Transverse colon (tissue), 4 donors: ENCODE data around the gene FUT7. TPM values are rescaled to one million over a fixed set of nuclear protein-coding genes. Genes with fewer than 3 reads are reported as not detected.

Source experiments
- DNase-seq: peaks from one replicate; pipeline ENCODE4 v3.0.0-alpha.2; 2019
- H3K27ac ChIP-seq, 4 donors: fragments of 200-600 bp; sonication (generic); 2 replicates each; pipeline ENCODE4 v1.5.1; 2016 to 2018; ENCODE audit warnings: inconsistent platforms in 4 of 4
- H3K27me3 ChIP-seq: fragments of 200-600 bp; sonication (generic); 2 replicates; pipeline ENCODE4 v1.5.1; 2017; ENCODE audit warnings: inconsistent platforms
- H3K36me3 ChIP-seq, 4 donors: fragments of 200-600 bp; sonication (generic); 2 replicates each; pipeline ENCODE4 v1.5.1; 2017 to 2019; ENCODE audit warnings: inconsistent platforms in 4 of 4
- H3K4me1 ChIP-seq, 4 donors: fragments of 200-600 bp; sonication (generic); 2 replicates each; pipeline ENCODE4 v1.5.1; 2017 to 2020; ENCODE audit warnings: inconsistent platforms in 4 of 4
- H3K4me3 ChIP-seq, 4 donors: fragments of 200-600 bp; sonication (generic); 1 replicate in 1 of 4; 2 replicates in 3 of 4; pipeline versions ENCODE4 v1.5.1 to v1.6.1; 2017 to 2019; ENCODE audit warnings: inconsistent platforms in 4 of 4
- H3K9me3 ChIP-seq, 2 donors: fragments of 200-600 bp; sonication (generic); 2 replicates each; pipeline ENCODE4 v1.5.1; 2017 to 2019; ENCODE audit warnings: inconsistent platforms in 2 of 2
- CTCF ChIP-seq, 5 experiments: fragments of 200-600 bp in 3 of 5; fragments of 450-650 bp in 2 of 5; sonication (generic) in 3 of 5; IDR thresholded peaks; 1 replicate in 2 of 5; 2 replicates in 3 of 5; pipeline ENCODE4 v1.5.1; 2016 to 2017; ENCODE audit warnings: antibody characterized with exemption in 5 of 5, inconsistent platforms in 3 of 5, mild to moderate bottlenecking in 2 of 5, moderate library complexity in 1 of 5
- EP300 ChIP-seq: sonication (generic); formaldehyde crosslinking; IDR thresholded peaks from one replicate; pipeline ENCODE4 v1.6.1; 2017; ENCODE audit warnings: antibody characterized with exemption, low read depth
- POLR2A ChIP-seq: fragments of 450-650 bp; IDR thresholded peaks from one replicate; pipeline ENCODE4 v1.6.1; 2016; ENCODE audit warnings: antibody characterized with exemption, mild to moderate bottlenecking, moderate library complexity
- POLR2AphosphoS5 ChIP-seq, 3 donors: sonication (generic); formaldehyde crosslinking; IDR thresholded peaks; one replicate each; pipeline ENCODE4 v1.6.1; 2016; ENCODE audit warnings: antibody characterized with exemption in 3 of 3
- WGBS, 2 donors: methylation state at CpG; one replicate each; pipeline ENCODE4 v1.1.5; 2018; ENCODE audit warnings: low coverage in 1 of 2; 5-methylcytosine and 5-hydroxymethylcytosine counted together
- in situ Hi-C, 4 donors: fragments of 200-750 bp; cut with MboI; loops; one replicate each; pipeline versions ENCODE4 v1.15.0 to v1.15.1; 2017; ENCODE audit warnings: low sequenced_read_pairs in 3 of 4, low pct_ligation_motif_present in 1 of 4, low pct_unique_long_range_greater_than_20kb in 1 of 4
- intact Hi-C: fragments of 100-400 bp; cut with DNase I; formaldehyde crosslinking; loops from one replicate; pipeline ENCODE4 v1.15.1; 2023; ENCODE audit warnings: low total_unique reads
- total RNA-seq, 4 donors: library from RNA; depleted of rRNA; stranded (reverse); fragments of >200 nt; gene quantifications; one replicate each; pipeline ENCODE4 v1.1.0, GENCODE V29; 2016

Gene FUT7
- total RNA-seq, 4 donors from 2014 or later = not detected

- in situ Hi-C loops = loop anchor here in 2 of 4 donors (25.0 kb wide), 1 partner anchor 240 kb away; the partner anchor contains the start of genes CCDC183 (in 2 of the 2) and TMEM141 (in 2 of the 2)
- Histone ChIP-seq H3K4me1 (peaks cover 16 to 68% (median 47%) of the 10 kb centered on the region in 4 donors), H3K27ac (peak overlapping the region in 1 of 4 donors; percentile 57)
Observed at GRCh38 chr9:137026828-137027227, 5.1 kb downstream of the FUT7 start.

GRCh38 chr9:137026384-137026783, 5.5 kb downstream of the FUT7 start:
- TF ChIP-seq POLR2AphosphoS5 (IDR thresholded peaks at IDR 0.05) = no peak
- no peak for TF ChIP-seq EP300
- no peak for TF ChIP-seq CTCF (IDR thresholded peaks at IDR 0.05)
- TF ChIP-seq POLR2A = no peak
- 77% methylated on average over 2 of the region's 2 CpGs; no CpG with 5 or more reads in 1 of the 2 donors for WGBS, 2 donors
- in situ Hi-C loops (loop anchor here in 2 of 4 donors (25.0 kb wide), 1 partner anchor 239 kb away; the partner anchor contains the start of genes CCDC183 (in 2 of the 2) and TMEM141 (in 2 of the 2)), intact Hi-C loops (no loop called here)
- Histone ChIP-seq H3K9me3 (no peaks in the 10 kb centered on the region), H3K4me3 (no peak overlapping the region), H3K27ac (no peak overlapping the region), H3K4me1 (peaks cover 16 to 67% (median 47%) of the 10 kb centered on the region in 4 donors), H3K36me3 (no peaks in the 10 kb centered on the region), H3K27me3 (no peaks in the 10 kb centered on the region)
- DNase-seq = no peak

More at GRCh38 chr9:137026828-137027227, 5.1 kb downstream of the FUT7 start:
- peak overlapping the region in 1 of 4 donors; percentile 54 for H3K4me3 ChIP-seq
- H3K27me3 ChIP-seq = no peaks in the 10 kb centered on the region
- TF ChIP-seq POLR2A = no peak
- TF ChIP-seq POLR2AphosphoS5 (IDR thresholded peaks at IDR 0.05) = no peak
- TF ChIP-seq CTCF (IDR thresholded peaks at IDR 0.05) = no peak
- no peak for TF ChIP-seq EP300
- intact Hi-C loops = no loop called here
- WGBS, 2 donors = 57% methylated on average over 1 of the region's 4 CpGs; no CpG with 5 or more reads in 1 of the 2 donors
- no peaks in the 10 kb centered on the region for H3K36me3 ChIP-seq
- H3K9me3 ChIP-seq = no peaks in the 10 kb centered on the region
- no peak for DNase-seq

- no peak for DNase-seq
- H3K9me3 ChIP-seq = no peaks in the 10 kb centered on the region
- peak overlapping the region in 1 of 4 donors; percentile 1 for H3K27ac ChIP-seq
- in situ Hi-C loops = loop anchor here in 2 of 4 donors (25.0 kb wide), 1 partner anchor 238 kb away; the partner anchor contains the start of genes CCDC183 (in 2 of the 2) and TMEM141 (in 2 of the 2)
- no peaks in the 10 kb centered on the region for H3K27me3 ChIP-seq
- peaks cover 16 to 61% (median 48%) of the 10 kb centered on the region in 4 donors for H3K4me1 ChIP-seq
- intact Hi-C loops = no loop called here
- no peaks in the 10 kb centered on the region for H3K36me3 ChIP-seq
- TF ChIP-seq CTCF (IDR thresholded peaks at IDR 0.05) = no peak
- TF ChIP-seq POLR2AphosphoS5 (IDR thresholded peaks at IDR 0.05) = no peak
- TF ChIP-seq EP300 = no peak
- TF ChIP-seq POLR2A = no peak
- 55% methylated on average over 21 of the region's 21 CpGs; no CpG with 5 or more reads in 1 of the 2 donors for WGBS, 2 donors
- H3K4me3 ChIP-seq = no peak overlapping the region
Observed at GRCh38 chr9:137025517-137025966, 6.3 kb downstream of the FUT7 start.

GRCh38 chr9:137023583-137023991, 8.3 kb downstream of the FUT7 start:
- no peaks in the 10 kb centered on the region for H3K9me3 ChIP-seq
- 87% methylated on average over 15 of the region's 15 CpGs; no CpG with 5 or more reads in 1 of the 2 donors for WGBS, 2 donors
- H3K27ac ChIP-seq = no peak overlapping the region
- H3K36me3 ChIP-seq = no peaks in the 10 kb centered on the region
- TF ChIP-seq CTCF (IDR thresholded peaks at IDR 0.05) (no peak), POLR2A (no peak), POLR2AphosphoS5 (IDR thresholded peaks at IDR 0.05) (no peak), EP300 (no peak)
- intact Hi-C loops (no loop called here), in situ Hi-C loops (no loop called here)
- H3K27me3 ChIP-seq = no peaks in the 10 kb centered on the region
- peaks cover 8 to 44% (median 37%) of the 10 kb centered on the region in 4 donors for H3K4me1 ChIP-seq
- H3K4me3 ChIP-seq = no peak overlapping the region
- DNase-seq = no peak
